HG03103 (cell line): Measurements from ENCODE around the gene LYRM9.
"Not testable (repeated sequence)": the region's sequence is repeated elsewhere in the genome, so short reads cannot be mapped to it uniquely, and the experiment has no call there.

Experiments
- ATAC-seq: cut with Tn5 transposase; IDR thresholded peaks from one replicate; pipeline ENCODE4 v1.9.1; 2021; ENCODE audit warnings: low read depth; ENCODE audit not compliant: unreplicated experiment

LYRM9 gene

GRCh38 chr17:27845264-27846041, 47.7 kb downstream of the LYRM9 start:
- no peak for ATAC-seq

GRCh38 chr17:27840688-27841087, 52.5 kb downstream of the LYRM9 start:
- ATAC-seq: no peak

GRCh38 chr17:27840406-27840678, 52.8 kb downstream of the LYRM9 start:
- ATAC-seq: not testable (repeated sequence)

GRCh38 chr17:27839571-27840405, 53.4 kb downstream of the LYRM9 start:
- ATAC-seq: not testable (repeated sequence)

- ATAC-seq: not testable (repeated sequence)
Observed at GRCh38 chr17:27838607-27839006, 54.6 kb downstream of the LYRM9 start.

- not testable (repeated sequence) for ATAC-seq
Observed at GRCh38 chr17:27837769-27838168, 55.4 kb downstream of the LYRM9 start.

- ATAC-seq: no peak
Observed at GRCh38 chr17:27836651-27837050, 56.5 kb downstream of the LYRM9 start.

GRCh38 chr17:27834571-27834970, 58.6 kb downstream of the LYRM9 start:
- ATAC-seq: no peak

- no peak for ATAC-seq
Observed at GRCh38 chr17:27832831-27833230, 60.3 kb downstream of the LYRM9 start.

- ATAC-seq: not testable (repeated sequence)
Observed at GRCh38 chr17:27829888-27830287, 63.3 kb downstream of the LYRM9 start.

GRCh38 chr17:27829143-27829711, 63.9 kb downstream of the LYRM9 start:
- not testable (repeated sequence) for ATAC-seq
